Hepatocyte (in vitro differentiated cells): ENCODE measurements around the gene SND1. TPM values are rescaled to one million over a fixed set of nuclear protein-coding genes. Genes with fewer than 3 reads are reported as not detected.

Experiments used
- DNase-seq: peaks from one replicate; pipeline ENCODE4 v3.0.0-alpha.2; 2016; ENCODE audit warnings: low spot score
- H2AFZ ChIP-seq: fragments of 200-600 bp; sonication (generic); 2 replicates; pipeline ENCODE4 v1.6.0; 2016; ENCODE audit warnings: antibody characterized with exemption, mild to moderate bottlenecking
- H3K27ac ChIP-seq: fragments of 200-600 bp; sonication (generic); 2 replicates; pipeline ENCODE4 v1.5.1; 2016; ENCODE audit warnings: mild to moderate bottlenecking
- H3K27me3 ChIP-seq: fragments of 200-600 bp; sonication (generic); 2 replicates; pipeline ENCODE4 v1.6.1; 2016
- H3K36me3 ChIP-seq: fragments of 200-600 bp; sonication (generic); replicated peaks from 2 replicates; pipeline ENCODE4 v1.5.1; 2016; ENCODE audit warnings: low read depth; ENCODE audit not compliant: insufficient read depth
- H3K4me1 ChIP-seq: fragments of 200-600 bp; sonication (generic); 2 replicates; pipeline ENCODE4 v1.5.1; 2016; ENCODE audit warnings: mild to moderate bottlenecking, moderate library complexity; ENCODE audit not compliant: insufficient read depth
- H3K4me2 ChIP-seq: fragments of 200-600 bp; sonication (generic); 2 replicates; pipeline ENCODE4 v1.6.0; 2016
- H3K4me3 ChIP-seq: fragments of 200-600 bp; sonication (generic); 2 replicates; pipeline ENCODE4 v1.5.1; 2016; ENCODE audit warnings: mild to moderate bottlenecking
- H3K79me2 ChIP-seq: fragments of 200-600 bp; sonication (generic); 2 replicates; pipeline ENCODE4 v1.6.0; 2017; ENCODE audit warnings: mild to moderate bottlenecking
- H3K9me2 ChIP-seq: fragments of 200-600 bp; sonication (generic); replicated peaks from 2 replicates; pipeline ENCODE4 v1.6.0; 2017; ENCODE audit warnings: mild to moderate bottlenecking; ENCODE audit not compliant: insufficient read depth
- H3K9me3 ChIP-seq: fragments of 200-600 bp; sonication (generic); 2 replicates; pipeline ENCODE4 v1.5.1; 2016; ENCODE audit warnings: low read depth, mild to moderate bottlenecking
- H4K20me1 ChIP-seq: fragments of 200-600 bp; sonication (generic); 2 replicates; pipeline ENCODE4 v1.6.0; 2016; ENCODE audit warnings: mild to moderate bottlenecking; ENCODE audit not compliant: insufficient read depth, poor library complexity, severe bottlenecking
- CTCF ChIP-seq: fragments of 200-600 bp; sonication (generic); IDR thresholded peaks from 2 replicates; pipeline ENCODE4 v1.5.1; 2016; ENCODE audit warnings: antibody characterized with exemption, mild to moderate bottlenecking; ENCODE audit not compliant: poor library complexity
- EZH2 ChIP-seq: fragments of 200-600 bp; sonication (generic); IDR thresholded peaks from 2 replicates; pipeline ENCODE4 v1.6.1; 2016; ENCODE audit warnings: antibody characterized with exemption, mild to moderate bottlenecking, borderline replicate concordance
- EZH2phosphoT487 ChIP-seq: fragments of 200-600 bp; sonication (generic); IDR thresholded peaks from one replicate; pipeline ENCODE4 v1.6.1; 2018; ENCODE audit warnings: antibody characterized with exemption, mild to moderate bottlenecking, low read depth, moderate library complexity; ENCODE audit not compliant: unreplicated experiment, severe bottlenecking
- WGBS: methylation state at CpG from one replicate; pipeline ENCODE4 v1.1.6; 2016; ENCODE audit warnings: low lambda C conversion rate; ENCODE audit errors: missing lambda C conversion rate; 5-methylcytosine and 5-hydroxymethylcytosine counted together
- polyA plus RNA-seq: library from polyadenylated mRNA; unstranded; fragments of >200 nt; fragmentation: Nextera tagmentation; extraction: Ambion mirVana; gene quantifications from 2 replicates; pipeline ENCODE4 v1.2.1, GENCODE V29; 2016
- total RNA-seq: library from RNA; depleted of rRNA; stranded (reverse); fragments of >200 nt; gene quantifications from 2 replicates; pipeline ENCODE4 v1.2.3, GENCODE V29; 2014

The SND1 gene
- total and polyA plus RNA-seq, 2 experiments from 2014 or later, result 141 to 200 TPM

DNA sequence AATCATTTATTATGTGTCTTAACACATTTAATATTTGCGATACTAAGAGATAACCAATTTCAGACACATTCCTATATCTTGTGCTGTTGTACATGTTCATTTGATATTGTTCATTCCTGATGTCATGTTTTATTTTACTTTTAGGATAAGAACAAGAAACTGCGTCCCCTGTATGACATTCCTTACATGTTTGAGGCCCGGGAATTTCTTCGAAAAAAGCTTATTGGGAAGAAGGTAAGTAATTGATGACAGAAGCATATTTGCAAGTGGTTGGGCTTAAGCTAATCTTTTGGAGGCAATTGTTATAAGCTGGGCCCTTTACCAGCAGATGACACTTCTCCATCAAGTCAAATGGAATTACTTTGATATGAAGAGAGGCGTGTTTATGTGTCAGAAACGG, 155.3 kb downstream of the SND1 start:
- H3K4me2 ChIP-seq, result no peak overlapping the region
- H4K20me1 ChIP-seq, result peaks cover 50% of the 10 kb centered on the region
- TF ChIP-seq CTCF (no peak), EZH2 (no peak), EZH2phosphoT487 (no peak)
- no peak overlapping the region for H3K27ac ChIP-seq
- no peak for DNase-seq
- no peaks in the 10 kb centered on the region for H3K27me3 ChIP-seq
- H3K4me1 ChIP-seq, result peaks cover 7% of the 10 kb centered on the region
- H3K9me2 ChIP-seq, result no peaks in the 10 kb centered on the region
- 76% methylated on average over 6 of the region's 6 CpGs for WGBS
- no peak overlapping the region for H3K4me3 ChIP-seq
- no peaks in the 10 kb centered on the region for H3K36me3 ChIP-seq
- no peak overlapping the region for H2AFZ ChIP-seq
- H3K79me2 ChIP-seq, result peaks cover 87% of the 10 kb centered on the region
- no peaks in the 10 kb centered on the region for H3K9me3 ChIP-seq

- no peak overlapping the region for H3K4me2 ChIP-seq
- no peaks in the 10 kb centered on the region for H3K9me3 ChIP-seq
- 97% methylated on average over 2 of the region's 2 CpGs for WGBS
- no peak for DNase-seq
- no peaks in the 10 kb centered on the region for H3K36me3 ChIP-seq
- peaks cover 47% of the 10 kb centered on the region for H4K20me1 ChIP-seq
- H3K27ac ChIP-seq, result no peak overlapping the region
- no peaks in the 10 kb centered on the region for H3K9me2 ChIP-seq
- TF ChIP-seq EZH2 (no peak), EZH2phosphoT487 (no peak), CTCF (no peak)
- no peak overlapping the region for H3K4me3 ChIP-seq
- peaks cover 85% of the 10 kb centered on the region for H3K79me2 ChIP-seq
- H2AFZ ChIP-seq, result no peak overlapping the region
- H3K27me3 ChIP-seq, result no peaks in the 10 kb centered on the region
- peaks cover 10% of the 10 kb centered on the region for H3K4me1 ChIP-seq
Observed at GRCh38 chr7:127807829-127808228, 155.8 kb downstream of the SND1 start.

- Histone ChIP-seq H3K9me2 (no peaks in the 10 kb centered on the region), H3K79me2 (peaks cover 86% of the 10 kb centered on the region), H3K4me2 (no peak overlapping the region), H3K27ac (no peak overlapping the region), H4K20me1 (peaks cover 48% of the 10 kb centered on the region), H3K4me1 (peaks cover 13% of the 10 kb centered on the region), H2AFZ (no peak overlapping the region), H3K9me3 (no peaks in the 10 kb centered on the region), H3K4me3 (no peak overlapping the region), H3K36me3 (no peaks in the 10 kb centered on the region), H3K27me3 (no peaks in the 10 kb centered on the region)
- DNase-seq, result no peak
- TF ChIP-seq EZH2 (no peak), EZH2phosphoT487 (no peak)
- WGBS, result 64% methylated on average over 3 of the region's 3 CpGs
Observed at GRCh38 chr7:127809261-127809702, 157.3 kb downstream of the SND1 start.

DNA sequence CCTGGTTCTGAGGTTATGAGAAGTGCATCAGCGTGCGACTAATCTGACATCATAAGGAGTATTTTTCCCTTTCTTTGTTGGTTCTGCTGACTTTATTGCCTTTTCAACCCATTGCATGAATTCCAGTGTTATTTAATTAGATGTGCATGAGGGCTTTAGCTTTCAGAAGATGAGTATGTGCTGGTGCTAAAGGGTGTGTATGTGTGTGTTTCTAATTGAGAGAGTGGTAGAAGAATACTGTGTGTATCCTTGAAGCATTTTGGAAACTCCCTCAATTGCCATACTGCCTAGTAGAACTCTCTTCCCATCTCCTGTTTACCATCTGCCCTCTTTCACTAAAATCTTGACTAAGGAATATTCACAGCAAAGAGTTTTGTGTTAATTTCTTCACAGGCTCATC, 158.1 kb downstream of the SND1 start:
- no peak overlapping the region for H3K4me2 ChIP-seq
- peaks cover 87% of the 10 kb centered on the region for H3K79me2 ChIP-seq
- peaks cover 56% of the 10 kb centered on the region for H4K20me1 ChIP-seq
- H3K36me3 ChIP-seq, result no peaks in the 10 kb centered on the region
- 93% methylated on average over 2 of the region's 2 CpGs for WGBS
- no peak overlapping the region for H3K4me3 ChIP-seq
- H3K27ac ChIP-seq, result no peak overlapping the region
- H3K27me3 ChIP-seq, result no peaks in the 10 kb centered on the region
- no peak for TF ChIP-seq EZH2
- no peak for TF ChIP-seq CTCF
- TF ChIP-seq EZH2phosphoT487, result no peak
- no peaks in the 10 kb centered on the region for H3K9me2 ChIP-seq
- DNase-seq, result no peak
- no peaks in the 10 kb centered on the region for H3K9me3 ChIP-seq
- H3K4me1 ChIP-seq, result peaks cover 13% of the 10 kb centered on the region
- H2AFZ ChIP-seq, result no peak overlapping the region
